HG02943 (cell line): ENCODE measurements around the gene EDIL3.
"Not testable (repeated sequence)": the region's sequence is repeated elsewhere in the genome, so short reads cannot be mapped to it uniquely, and the experiment has no call there.

Experiments
- ATAC-seq: cut with Tn5 transposase; IDR thresholded peaks from one replicate; pipeline ENCODE4 v1.9.1; 2021; ENCODE audit warnings: mild to moderate bottlenecking, low read depth, moderate library complexity; ENCODE audit not compliant: unreplicated experiment

The EDIL3 gene

GRCh38 chr5:84213212-84213611, 171.5 kb downstream of the EDIL3 start:
- no peak for ATAC-seq

- no peak for ATAC-seq
These were observed 179.9 kb downstream of the EDIL3 start for GRCh38 chr5:84204772-84205171.

DNA sequence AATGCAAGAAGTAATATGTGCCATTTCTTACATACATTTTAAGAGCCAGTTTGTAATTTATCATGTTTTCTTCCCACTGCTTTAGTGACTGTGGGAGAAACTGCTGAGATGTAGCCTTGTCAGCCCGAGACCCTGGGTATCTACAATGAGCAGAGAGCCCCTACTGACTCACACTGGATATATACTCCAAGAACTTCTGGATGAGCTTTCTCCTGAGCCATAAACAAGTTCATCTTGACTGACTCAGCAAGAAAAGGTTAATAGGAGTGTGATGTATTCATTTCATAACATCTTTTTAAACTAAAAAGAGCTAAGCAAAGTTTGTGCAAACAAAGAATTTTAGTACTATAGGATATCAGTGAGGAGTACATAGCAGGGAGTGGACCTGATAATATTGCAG, 182.5 kb downstream of the EDIL3 start:
- no peak for ATAC-seq

DNA sequence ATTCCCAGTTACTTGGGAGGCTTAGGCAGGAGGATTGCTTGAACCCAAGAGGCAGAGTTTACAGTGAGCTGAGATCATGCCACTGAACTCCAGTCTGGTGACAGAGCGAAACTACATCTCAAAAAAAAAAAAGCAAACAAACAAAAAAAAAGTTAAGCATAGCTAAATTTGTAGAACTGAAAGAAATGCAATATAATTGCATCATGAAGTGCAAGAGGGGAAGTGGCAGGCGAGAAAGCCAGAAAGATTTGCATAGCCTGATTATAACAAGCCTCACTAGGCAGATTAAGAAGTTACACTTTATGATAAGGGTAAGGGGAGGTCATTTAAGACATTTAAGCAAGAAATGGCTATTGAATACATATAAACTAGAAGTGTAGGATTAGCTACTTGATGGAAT, 187.1 kb downstream of the EDIL3 start:
- no peak for ATAC-seq

GRCh38 chr5:84191281-84191680, 193.4 kb downstream of the EDIL3 start:
- no peak for ATAC-seq

GRCh38 chr5:84184857-84185256, 199.8 kb downstream of the EDIL3 start:
- ATAC-seq, result no peak

- no peak for ATAC-seq
These were observed 203.6 kb downstream of the EDIL3 start for GRCh38 chr5:84181093-84181492.

- no peak for ATAC-seq
These were observed 215.8 kb downstream of the EDIL3 start for GRCh38 chr5:84168841-84169240.

DNA sequence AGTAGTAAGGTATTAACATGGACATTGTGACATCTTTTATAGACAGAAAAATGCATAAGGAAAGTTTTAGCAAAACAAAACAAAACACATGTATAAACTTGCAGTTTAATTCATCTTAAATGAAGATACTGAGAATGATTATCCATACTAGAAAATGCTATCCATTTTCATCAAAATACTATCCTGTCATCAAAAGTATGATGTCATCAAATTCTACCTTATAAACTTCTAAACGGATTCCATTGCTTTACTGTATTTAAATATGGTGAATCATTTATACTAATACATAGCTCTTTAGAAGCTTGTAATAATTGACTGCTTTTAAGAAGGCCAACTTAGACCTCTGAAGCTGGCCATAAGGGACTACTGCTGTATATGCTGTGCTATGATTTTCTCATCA, 221.0 kb downstream of the EDIL3 start:
- ATAC-seq, result no peak

GRCh38 chr5:84162695-84163094, 222.0 kb downstream of the EDIL3 start:
- no peak for ATAC-seq

- not testable (repeated sequence) for ATAC-seq
These were observed 224.0 kb downstream of the EDIL3 start for GRCh38 chr5:84160650-84161049.

GRCh38 chr5:84149094-84149493, 235.6 kb downstream of the EDIL3 start:
- ATAC-seq, result no peak

- ATAC-seq, result no peak
These were observed 236.0 kb downstream of the EDIL3 start for GRCh38 chr5:84148651-84149050.

DNA sequence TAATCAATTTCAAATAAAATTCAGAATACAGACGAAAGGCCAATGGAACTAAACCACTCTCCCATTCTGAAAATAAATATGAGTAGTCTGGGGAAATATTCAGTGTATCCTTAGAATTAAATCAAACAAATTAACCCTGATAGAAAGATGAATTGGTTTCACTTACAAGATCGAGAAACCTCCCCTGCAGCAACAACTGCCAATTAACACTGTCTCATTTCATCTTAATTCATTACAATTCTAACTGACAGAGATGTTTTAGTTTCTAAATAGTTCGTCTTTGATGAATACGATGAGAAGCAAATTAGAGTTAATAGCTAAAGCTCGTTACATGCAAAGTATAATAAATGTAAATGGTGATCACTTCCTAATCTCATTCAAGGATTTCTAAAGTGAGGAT, 247.1 kb downstream of the EDIL3 start:
- no peak for ATAC-seq

DNA sequence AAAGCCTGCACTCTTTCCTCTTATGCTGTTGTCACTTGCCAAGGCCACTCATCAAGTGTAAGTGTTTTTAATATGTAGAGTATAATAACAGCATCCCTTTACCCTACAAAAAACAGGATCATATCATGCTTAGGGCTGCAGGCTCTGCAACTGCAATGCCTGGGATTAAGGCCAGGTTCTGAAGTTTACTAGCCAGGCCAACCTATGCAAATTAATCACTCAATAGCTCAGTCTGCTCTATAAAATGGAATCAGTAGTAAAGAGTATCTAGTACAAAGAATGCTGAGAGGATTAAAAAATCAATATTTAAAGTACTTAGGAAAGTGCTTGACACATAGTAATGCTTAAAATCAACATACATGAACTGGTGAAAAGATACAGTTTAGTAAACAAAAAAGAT, 253.3 kb downstream of the EDIL3 start:
- no peak for ATAC-seq

DNA sequence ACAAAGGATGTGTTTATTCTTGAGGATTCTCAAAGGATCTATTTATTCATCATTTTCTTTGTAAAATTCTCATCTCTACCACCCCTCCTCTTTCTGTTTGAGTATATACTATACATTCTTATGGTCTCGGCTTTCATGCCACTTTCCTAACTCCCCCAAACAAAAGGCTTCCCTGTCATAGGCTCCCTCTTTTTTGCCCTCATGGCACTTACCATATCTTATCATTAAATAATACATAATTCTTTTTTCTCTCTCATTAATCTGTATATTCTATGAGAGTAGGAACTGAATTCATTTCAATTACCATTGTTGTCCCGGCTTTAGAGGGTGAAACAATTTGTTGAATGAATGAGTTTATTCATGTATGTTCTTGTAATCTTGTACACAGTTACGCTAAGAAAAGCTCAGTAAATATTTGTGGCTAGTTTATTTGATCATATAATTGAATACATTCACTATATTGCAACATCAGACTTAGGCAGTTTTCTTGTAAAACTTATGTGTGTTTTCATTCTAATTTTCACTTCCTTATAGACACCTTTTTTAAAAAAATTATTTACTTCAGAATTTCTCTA, 254.6 kb downstream of the EDIL3 start:
- no peak for ATAC-seq

- ATAC-seq, result no peak
These were observed 259.5 kb downstream of the EDIL3 start for GRCh38 chr5:84125216-84125615.

DNA sequence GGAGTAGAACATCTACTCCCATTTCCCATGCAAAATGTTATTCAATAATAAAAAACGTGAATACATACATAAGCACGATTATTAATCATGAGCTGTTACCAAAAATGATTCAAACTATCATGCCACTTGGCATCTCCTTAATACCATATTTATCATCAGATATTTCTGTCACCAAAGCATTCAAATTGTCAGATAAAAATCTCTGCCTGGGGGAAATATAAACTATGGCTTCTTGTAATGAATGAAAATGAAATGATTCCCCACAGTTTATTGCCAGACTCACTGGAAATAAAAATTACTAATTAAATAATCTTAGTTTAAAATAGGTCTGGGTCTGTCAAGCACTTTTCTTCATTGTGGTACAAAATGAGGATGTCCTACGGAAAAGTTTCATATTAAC, 265.4 kb downstream of the EDIL3 start:
- ATAC-seq, result no peak

GRCh38 chr5:84118551-84118950, 266.1 kb downstream of the EDIL3 start:
- no peak for ATAC-seq

- ATAC-seq, result no peak
These were observed 269.0 kb downstream of the EDIL3 start for GRCh38 chr5:84115727-84116126.

DNA sequence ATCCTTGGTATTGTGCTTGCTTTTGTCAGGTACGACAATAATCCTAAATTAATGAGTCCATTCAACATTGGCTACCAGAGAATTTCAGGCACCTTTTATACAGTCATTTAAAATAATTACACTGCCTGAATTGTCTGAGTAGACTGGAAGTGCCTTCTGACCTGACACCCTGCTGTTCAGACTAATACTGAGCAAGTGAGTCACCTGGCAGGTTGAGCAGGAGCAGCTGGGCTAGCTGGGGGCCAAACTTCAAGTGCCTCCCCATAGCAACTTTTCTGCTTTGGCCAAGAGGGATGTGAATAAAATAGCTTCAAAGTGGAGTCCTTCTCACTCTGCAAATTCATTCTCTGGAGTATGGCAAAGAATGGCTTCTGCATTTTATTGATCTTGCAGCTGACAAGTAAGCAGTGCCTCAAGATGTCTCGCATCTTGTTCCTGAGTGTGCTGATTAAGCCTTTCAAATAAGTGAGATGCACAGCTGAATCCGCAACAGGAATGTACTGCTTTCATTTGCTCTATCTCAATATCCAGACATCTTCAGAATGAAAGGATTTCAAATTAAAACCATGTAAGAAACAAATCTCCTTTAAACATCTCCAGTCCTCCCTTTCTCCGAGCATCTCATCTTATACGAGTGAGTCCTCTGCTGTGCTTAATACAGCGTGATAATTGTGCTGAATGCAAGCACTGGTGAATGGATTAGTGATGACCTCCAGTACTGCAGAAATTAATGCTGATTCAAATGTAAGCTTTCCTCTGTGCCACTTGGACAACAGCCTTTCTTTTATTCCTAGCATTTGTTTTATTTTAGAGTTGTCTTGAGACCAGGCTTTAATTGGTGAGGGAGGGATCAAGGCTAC, 271.2 kb downstream of the EDIL3 start:
- no peak for ATAC-seq

- no peak for ATAC-seq
These were observed 291.9 kb downstream of the EDIL3 start for GRCh38 chr5:84092738-84093137.
